Measurements from ENCODE around the gene RHBDL3.
A peak's percentile ranks its signal among the peaks of the same experiment; 100 is the strongest.
"Not testable (repeated sequence)": the region's sequence is repeated elsewhere in the genome, so short reads cannot be mapped to it uniquely, and the experiment has no call there.

RHBDL3 gene

GRCh38 chr17:32303781-32304288 is 38.2 kb downstream of the RHBDL3 start:
- peak overlapping the region; percentile 41; the same call in 1 of the 2 replicates for H3K27ac ChIP-seq
- TF ChIP-seq CTCF (conservative IDR thresholded peaks at IDR 0.05), result no peak

GRCh38 chr17:32305049-32305448 is 39.4 kb downstream of the RHBDL3 start:
- no peak for TF ChIP-seq CTCF (conservative IDR thresholded peaks at IDR 0.05)
- no peak overlapping the region for H3K27ac ChIP-seq

- H3K27ac ChIP-seq, result no peak overlapping the region
- TF ChIP-seq CTCF (conservative IDR thresholded peaks at IDR 0.05), result no peak
Measured at GRCh38 chr17:32307658-32308057, 42.0 kb downstream of the RHBDL3 start.

- no peak for TF ChIP-seq CTCF (conservative IDR thresholded peaks at IDR 0.05)
- H3K27ac ChIP-seq, result 0 out of 2 replicates have a peak overlapping the region, but pooled peaks have one; percentile 7
Measured at GRCh38 chr17:32311028-32311536, 45.5 kb downstream of the RHBDL3 start.

- no peak for TF ChIP-seq CTCF (conservative IDR thresholded peaks at IDR 0.05)
- no peak overlapping the region for H3K27ac ChIP-seq
Measured at GRCh38 chr17:32314636-32315035, 49.0 kb downstream of the RHBDL3 start.

GRCh38 chr17:32315171-32315570 is 49.5 kb downstream of the RHBDL3 start:
- TF ChIP-seq CTCF (conservative IDR thresholded peaks at IDR 0.05), result no peak

GRCh38 chr17:32316653-32317052 is 51.0 kb downstream of the RHBDL3 start:
- not testable (repeated sequence) for H3K27ac ChIP-seq

More at GRCh38 chr17:32315171-32315570, 49.5 kb downstream of the RHBDL3 start:
- no peak overlapping the region for H3K27ac ChIP-seq

GRCh38 chr17:32317353-32317752 is 51.7 kb downstream of the RHBDL3 start:
- TF ChIP-seq CTCF (conservative IDR thresholded peaks at IDR 0.05), result no peak
- H3K27ac ChIP-seq, result no peak overlapping the region
